PC-9 (cell line): Measurements from ENCODE around the gene TSPAN33.

ENCODE experiments used
- CTCF ChIP-seq: fragments of 200-600 bp; sonication (generic); conservative IDR thresholded peaks from 2 replicates; pipeline ENCODE4 v1.6.1; 2017; ENCODE audit warnings: mixed run types, antibody characterized with exemption, mild to moderate bottlenecking, moderate library complexity
- EZH2 ChIP-seq: fragments of 200-600 bp; sonication (generic); IDR thresholded peaks from 2 replicates; pipeline ENCODE4 v1.8.0; 2017; ENCODE audit warnings: antibody characterized with exemption, low read depth

GRCh38 chr7:129212126-129212525 is 67.6 kb downstream of the TSPAN33 start:
- TF ChIP-seq EZH2 (no peak), CTCF (no peak)
